ENCODE results near the gene ACTL8.

GRCh38 chr1:17729909-17730308 lies 25.2 kb upstream of the ACTL8 start:
- no peak for TF ChIP-seq CTCF (IDR thresholded peaks at IDR 0.05)
- TF ChIP-seq POLR2AphosphoS5 (IDR thresholded peaks at IDR 0.05; ENCODE audit: low read depth, low read length), result no peak
- TF ChIP-seq REST (IDR thresholded peaks at IDR 0.05; ENCODE audit: insufficient read depth in 1 of 2, low read depth in 2 of 2, low read length in 1 of 2), result no peak

Measured in Panc1 (cell line).